Activated CD4-positive, alpha-beta memory T cell treated with anti-CD3 and anti-CD28 coated beads, Interleukin-2, amount 10 ng/mL, durations not matched to agents 7 days and 5 days (primary cell): ENCODE measurements around the gene LIFR. TPM values are rescaled to one million over a fixed set of nuclear protein-coding genes. Genes with fewer than 3 reads are reported as not detected.

Source experiments
- CTCF ChIA-PET: fragments of 350-600 bp; sonication (Branson Sonifier 250); formaldehyde crosslinking; loops from one replicate; lab custom pipeline; 2021; ENCODE audit warnings: antibody characterized with exemption, inconsistent platforms; lab: Charles Lee
- POLR2A ChIA-PET: fragments of 350-600 bp; sonication (Branson Sonifier 250); formaldehyde crosslinking; loops from one replicate; lab custom pipeline; 2021; ENCODE audit warnings: antibody characterized with exemption; lab: Charles Lee
- DNase-seq: peaks from one replicate; pipeline ENCODE4 v3.0.0-alpha.2; 2020
- H3K27ac Mint-ChIP-seq: one replicate; pipeline ENCODE4 v1.8.0; 2021; ENCODE audit warnings: mild to moderate bottlenecking, mixed read lengths
- H3K27me3 Mint-ChIP-seq: one replicate; pipeline ENCODE4 v1.8.0; 2021; ENCODE audit warnings: mixed read lengths
- H3K36me3 Mint-ChIP-seq: one replicate; pipeline ENCODE4 v1.8.0; 2021; ENCODE audit warnings: low read depth, mixed read lengths
- H3K4me1 Mint-ChIP-seq: one replicate; pipeline ENCODE4 v1.8.0; 2021; ENCODE audit warnings: mixed read lengths
- H3K4me3 Mint-ChIP-seq: one replicate; pipeline ENCODE4 v1.8.0; 2021; ENCODE audit warnings: mild to moderate bottlenecking, mixed read lengths
- H3K9me3 Mint-ChIP-seq: one replicate; pipeline ENCODE4 v1.8.0; 2021; ENCODE audit warnings: mixed read lengths
- total RNA-seq, 2 experiments: library from RNA; stranded (reverse); gene quantifications; one replicate each; pipeline ENCODE4 v1.2.3, GENCODE V29; 2021

The LIFR gene
- total RNA-seq, 2 experiments from 2014 or later, result 0.05 to 0.18 TPM

- no peak for DNase-seq
- Mint-ChIP-seq H3K27me3 (peaks cover 35% of the 10 kb centered on the region), H3K36me3 (no peaks in the 10 kb centered on the region), H3K27ac (no peak overlapping the region), H3K4me3 (no peak overlapping the region), H3K9me3 (no peaks in the 10 kb centered on the region), H3K4me1 (no peaks in the 10 kb centered on the region)
- ChIA-PET CTCF (no interaction called here), POLR2A (no interaction called here)
Observed at GRCh38 chr5:38472541-38472940, 83.9 kb downstream of the LIFR start.

GRCh38 chr5:38471709-38472108, 84.7 kb downstream of the LIFR start:
- CTCF ChIA-PET, result no interaction called here
- no peaks in the 10 kb centered on the region for H3K36me3 Mint-ChIP-seq
- H3K4me1 Mint-ChIP-seq, result no peaks in the 10 kb centered on the region
- POLR2A ChIA-PET, result no interaction called here
- H3K4me3 Mint-ChIP-seq, result no peak overlapping the region
- peaks cover 30% of the 10 kb centered on the region for H3K27me3 Mint-ChIP-seq
- H3K27ac Mint-ChIP-seq, result no peak overlapping the region
- no peak for DNase-seq
- H3K9me3 Mint-ChIP-seq, result no peaks in the 10 kb centered on the region

- no peaks in the 10 kb centered on the region for H3K9me3 Mint-ChIP-seq
- H3K4me3 Mint-ChIP-seq, result no peak overlapping the region
- H3K27me3 Mint-ChIP-seq, result peaks cover 24% of the 10 kb centered on the region
- ChIA-PET CTCF (interaction anchor here (1.5 kb wide), 2 partner anchors 16 to 28 kb away, joined by 3 read pairs; no protein-coding TSS in a partner anchor), POLR2A (no interaction called here)
- no peak for DNase-seq
- no peaks in the 10 kb centered on the region for H3K36me3 Mint-ChIP-seq
- no peaks in the 10 kb centered on the region for H3K4me1 Mint-ChIP-seq
- H3K27ac Mint-ChIP-seq, result no peak overlapping the region
Observed at GRCh38 chr5:38469707-38470267, 86.7 kb downstream of the LIFR start.

DNA sequence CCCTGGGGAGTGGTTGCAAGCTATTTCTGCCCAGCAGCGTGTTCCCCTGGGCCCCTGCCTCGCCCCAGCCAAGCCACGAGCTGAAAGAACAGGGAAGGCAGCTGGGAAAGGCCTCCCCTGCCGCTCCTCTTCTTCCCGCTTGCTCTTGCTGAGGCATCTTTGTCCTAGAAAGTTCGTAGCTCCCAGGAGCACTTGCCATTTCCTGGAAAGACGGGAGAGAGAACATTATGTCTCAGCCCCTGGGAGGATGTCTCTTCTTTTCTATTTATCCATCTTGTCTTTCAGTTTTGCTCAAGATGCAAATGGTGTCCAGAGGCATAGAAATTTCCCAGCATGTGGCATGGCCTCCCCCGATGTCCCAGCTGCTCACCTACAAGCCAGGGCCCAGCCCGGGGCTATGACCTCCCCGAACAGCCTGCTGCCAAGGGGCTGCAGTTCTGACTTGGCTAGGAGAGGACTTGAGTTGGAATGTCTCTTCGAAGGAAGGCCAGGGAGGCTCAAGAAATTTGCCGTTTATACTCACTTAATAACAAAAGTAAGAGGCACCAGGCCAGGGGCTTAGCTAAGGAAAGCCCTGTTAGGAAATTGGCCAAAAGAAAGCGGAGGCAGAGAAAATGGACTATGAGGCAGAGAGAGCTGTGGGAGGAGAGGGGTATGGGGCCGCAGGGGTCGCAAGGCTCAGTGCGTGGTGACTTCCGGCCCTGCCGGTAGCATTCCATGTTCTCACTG, 87.3 kb downstream of the LIFR start:
- H3K36me3 Mint-ChIP-seq, result no peaks in the 10 kb centered on the region
- peaks cover 20% of the 10 kb centered on the region for H3K27me3 Mint-ChIP-seq
- ChIA-PET POLR2A (no interaction called here), CTCF (interaction anchor here (1.5 kb wide), 2 partner anchors 16 to 27 kb away, joined by 3 read pairs; no protein-coding TSS in a partner anchor)
- DNase-seq, result no peak
- H3K4me1 Mint-ChIP-seq, result no peaks in the 10 kb centered on the region
- H3K4me3 Mint-ChIP-seq, result no peak overlapping the region
- H3K27ac Mint-ChIP-seq, result no peak overlapping the region
- H3K9me3 Mint-ChIP-seq, result no peaks in the 10 kb centered on the region

- no peak overlapping the region for H3K27ac Mint-ChIP-seq
Observed at GRCh38 chr5:38468202-38468673, 88.2 kb downstream of the LIFR start.

DNA sequence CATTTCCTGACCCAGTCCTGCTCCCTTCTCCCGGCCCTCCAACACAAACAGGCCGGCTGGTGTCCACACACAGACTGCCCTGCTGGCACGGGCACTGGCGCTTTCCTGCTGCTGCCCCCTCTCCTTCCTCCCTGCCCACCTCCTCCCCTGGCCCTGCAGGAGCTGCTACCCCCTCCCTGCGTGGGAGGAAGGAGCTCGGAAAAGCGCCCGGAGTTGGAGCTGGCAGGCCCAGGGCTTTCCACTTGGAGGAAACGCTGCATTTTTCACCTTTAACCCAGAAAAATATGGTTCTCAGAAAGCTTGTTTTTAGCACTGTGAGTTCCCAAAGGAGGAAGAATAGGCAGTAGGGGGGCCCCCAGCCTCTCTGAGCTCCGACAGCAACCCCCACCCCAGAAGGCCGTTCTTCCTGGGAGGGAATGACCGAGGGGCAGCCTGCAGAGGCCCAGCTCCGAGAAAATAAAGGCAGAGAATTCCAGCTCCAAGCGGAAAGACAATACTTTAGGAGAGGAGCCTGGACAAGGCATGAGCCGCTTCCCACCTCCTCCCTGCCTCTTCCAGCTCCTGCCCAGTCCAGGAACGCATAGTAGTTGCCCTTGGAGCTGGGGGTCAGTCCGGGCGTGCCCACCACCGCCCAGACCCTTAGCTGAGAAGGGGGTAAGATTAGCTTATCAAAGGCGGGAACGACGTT, 88.9 kb downstream of the LIFR start:
- no peak for DNase-seq
- Mint-ChIP-seq H3K36me3 (no peaks in the 10 kb centered on the region), H3K27ac (no peak overlapping the region), H3K27me3 (peaks cover 16% of the 10 kb centered on the region), H3K4me1 (no peaks in the 10 kb centered on the region), H3K4me3 (no peak overlapping the region), H3K9me3 (no peaks in the 10 kb centered on the region)
- POLR2A ChIA-PET, result no interaction called here
- CTCF ChIA-PET, result interaction anchor here (0.6 to 2.9 kb wide), 2 partner anchors 23 to 26 kb away, joined by 3 to 9 read pairs; no protein-coding TSS in a partner anchor

More at GRCh38 chr5:38468202-38468673, 88.2 kb downstream of the LIFR start:
- DNase-seq, result no peak
- Mint-ChIP-seq H3K9me3 (no peaks in the 10 kb centered on the region), H3K36me3 (no peaks in the 10 kb centered on the region), H3K4me3 (no peak overlapping the region), H3K27me3 (peaks cover 20% of the 10 kb centered on the region), H3K4me1 (no peaks in the 10 kb centered on the region)
- CTCF ChIA-PET, result interaction anchor here (1.5 to 2.9 kb wide), 2 partner anchors 15 to 27 kb away, joined by 3 to 9 read pairs; no protein-coding TSS in a partner anchor
- POLR2A ChIA-PET, result no interaction called here

- ChIA-PET CTCF (interaction anchor here (2.9 kb wide), 1 partner anchor 25 kb away, joined by 9 read pairs; no protein-coding TSS in a partner anchor), POLR2A (no interaction called here)
- no peaks in the 10 kb centered on the region for H3K9me3 Mint-ChIP-seq
- no peak overlapping the region for H3K4me3 Mint-ChIP-seq
- H3K27me3 Mint-ChIP-seq, result peaks cover 13% of the 10 kb centered on the region
- H3K36me3 Mint-ChIP-seq, result no peaks in the 10 kb centered on the region
- DNase-seq, result no peak
- no peak overlapping the region for H3K27ac Mint-ChIP-seq
- no peaks in the 10 kb centered on the region for H3K4me1 Mint-ChIP-seq
Observed at GRCh38 chr5:38466424-38467189, 89.8 kb downstream of the LIFR start.

DNA sequence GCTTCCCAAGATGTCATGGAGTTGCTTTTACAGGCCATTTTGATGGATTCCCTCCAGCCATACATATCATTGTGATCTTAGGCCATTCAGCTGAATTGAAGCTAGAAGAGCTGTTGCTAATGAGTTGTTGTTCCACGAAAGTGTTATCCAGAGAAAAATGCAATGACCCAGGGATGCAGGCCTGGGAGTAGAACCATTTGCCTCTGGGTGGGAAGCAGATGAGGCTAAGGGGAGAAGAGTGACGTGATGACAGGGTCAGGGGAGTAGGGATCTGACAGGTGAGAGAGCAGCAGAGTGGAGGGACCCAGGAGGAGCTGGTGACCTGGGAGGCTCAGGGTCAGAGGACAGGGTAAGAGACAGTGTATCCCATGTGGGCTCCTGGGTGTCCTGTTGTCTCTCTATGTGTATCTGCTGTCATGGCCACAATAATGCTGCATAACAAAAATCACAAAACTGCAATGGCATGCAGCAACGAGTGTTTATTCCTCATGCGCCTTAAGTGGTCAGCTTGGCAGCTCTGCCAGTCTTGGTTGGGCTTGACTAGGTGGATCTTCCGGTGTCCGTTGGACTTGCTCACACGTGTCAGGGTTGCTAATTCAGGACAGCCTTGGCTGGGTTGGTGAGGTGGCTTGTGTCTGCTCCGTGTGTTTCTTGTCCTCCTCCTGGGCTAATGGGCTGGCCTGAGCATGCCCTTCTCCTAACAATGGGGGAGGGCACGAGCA, 90.6 kb downstream of the LIFR start:
- ChIA-PET CTCF (interaction anchor here (2.9 kb wide), 1 partner anchor 24 kb away, joined by 9 read pairs; no protein-coding TSS in a partner anchor), POLR2A (no interaction called here)
- H3K4me1 Mint-ChIP-seq, result no peaks in the 10 kb centered on the region
- no peak overlapping the region for H3K27ac Mint-ChIP-seq
- peaks cover 14% of the 10 kb centered on the region for H3K27me3 Mint-ChIP-seq
- no peaks in the 10 kb centered on the region for H3K9me3 Mint-ChIP-seq
- no peak overlapping the region for H3K4me3 Mint-ChIP-seq
- no peaks in the 10 kb centered on the region for H3K36me3 Mint-ChIP-seq
- DNase-seq, result no peak

DNA sequence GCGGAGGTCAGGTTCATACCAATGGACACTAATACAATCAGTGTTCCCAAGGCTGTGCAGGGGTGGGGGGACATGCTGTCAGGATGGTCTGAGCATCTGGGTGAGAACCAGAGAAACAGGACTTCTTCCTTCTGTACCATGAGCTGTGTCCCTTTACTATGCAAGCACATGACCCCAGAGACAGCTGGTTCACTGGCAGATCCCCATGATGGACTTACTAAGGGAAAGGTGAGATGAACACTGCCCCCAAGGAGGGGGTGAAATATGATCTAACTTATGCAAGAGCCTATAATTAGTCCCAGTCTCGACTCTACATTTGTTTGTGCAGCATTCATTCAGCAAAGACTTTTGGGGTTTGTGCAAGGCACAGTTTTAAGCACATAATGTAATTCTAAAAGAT, 91.4 kb downstream of the LIFR start:
- Mint-ChIP-seq H3K27me3 (peaks cover 20% of the 10 kb centered on the region), H3K4me1 (no peaks in the 10 kb centered on the region), H3K9me3 (no peaks in the 10 kb centered on the region), H3K36me3 (no peaks in the 10 kb centered on the region), H3K27ac (no peak overlapping the region), H3K4me3 (no peak overlapping the region)
- DNase-seq, result no peak
- ChIA-PET CTCF (interaction anchor here (2.2 kb wide), 1 partner anchor 23 kb away, joined by 9 read pairs; no protein-coding TSS in a partner anchor), POLR2A (no interaction called here)

GRCh38 chr5:38463634-38464521, 92.6 kb downstream of the LIFR start:
- peaks cover 2% of the 10 kb centered on the region for H3K9me3 Mint-ChIP-seq
- DNase-seq, result no peak
- H3K4me1 Mint-ChIP-seq, result no peaks in the 10 kb centered on the region
- no peak overlapping the region for H3K4me3 Mint-ChIP-seq
- CTCF ChIA-PET, result interaction anchor here (2.2 kb wide), 1 partner anchor 22 kb away, joined by 9 read pairs; no protein-coding TSS in a partner anchor
- H3K27ac Mint-ChIP-seq, result no peak overlapping the region
- POLR2A ChIA-PET, result no interaction called here
- no peaks in the 10 kb centered on the region for H3K36me3 Mint-ChIP-seq
- H3K27me3 Mint-ChIP-seq, result peaks cover 29% of the 10 kb centered on the region

GRCh38 chr5:38462976-38463633, 93.3 kb downstream of the LIFR start:
- no peaks in the 10 kb centered on the region for H3K4me1 Mint-ChIP-seq
- peaks cover 34% of the 10 kb centered on the region for H3K27me3 Mint-ChIP-seq
- no peak overlapping the region for H3K4me3 Mint-ChIP-seq
- H3K27ac Mint-ChIP-seq, result no peak overlapping the region
- DNase-seq, result no peak
- H3K9me3 Mint-ChIP-seq, result peaks cover 2% of the 10 kb centered on the region
- POLR2A ChIA-PET, result no interaction called here
- CTCF ChIA-PET, result interaction anchor here (2.2 kb wide), 1 partner anchor 21 kb away, joined by 9 read pairs; no protein-coding TSS in a partner anchor
- H3K36me3 Mint-ChIP-seq, result no peaks in the 10 kb centered on the region
